GM10248 (cell line): ENCODE measurements around the gene NHLRC4.

ENCODE experiments used
- CTCF ChIA-PET: fragments of 300-600 bp; sonication (Branson Sonifier 250); formaldehyde crosslinking; extraction: SDS; loops from one replicate; lab custom pipeline; 2021; ENCODE audit warnings: antibody characterized with exemption; lab: Yijun Ruan, JAX
- POLR2A ChIA-PET: fragments of 350-650 bp; sonication (Branson Sonifier 250); formaldehyde crosslinking; extraction: SDS; loops from one replicate; lab custom pipeline; 2020; ENCODE audit warnings: antibody characterized with exemption; lab: Yijun Ruan, JAX
- DNase-seq: peaks from one replicate; pipeline ENCODE4 v3.0.0; 2012; ENCODE audit errors: extremely low spot score
- TF ChIP-seq, protein P1 (sequence below): IDR thresholded peaks from 2 replicates; pipeline ENCODE4 v1.5.1; 2012; ENCODE audit warnings: mild to moderate bottlenecking, low read depth; ENCODE audit errors: extremely low read depth, missing control alignments, control extremely low read depth

Gene NHLRC4

DNA sequence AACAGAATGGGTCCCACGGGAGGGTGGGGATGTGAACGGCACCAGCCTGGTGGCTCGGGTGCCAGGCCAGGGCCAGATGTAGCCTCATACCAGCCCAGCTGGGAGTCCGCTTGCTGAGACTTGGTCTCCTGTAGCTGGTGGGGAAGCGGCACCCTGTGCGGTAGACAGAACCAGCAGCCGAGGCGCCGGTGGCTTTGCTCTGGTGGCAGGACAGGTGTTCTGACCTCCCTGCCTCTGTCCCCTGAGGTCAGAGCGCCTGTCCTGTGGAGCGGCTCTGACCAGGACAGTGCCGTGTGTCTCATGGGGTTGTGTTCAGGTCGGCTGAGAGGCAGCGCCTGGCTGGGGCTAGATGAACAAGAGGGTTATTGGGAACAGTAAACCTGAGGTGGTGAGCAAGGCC, 43.2 kb downstream of the NHLRC4 start:
- TF ChIP-seq, protein P1, sequence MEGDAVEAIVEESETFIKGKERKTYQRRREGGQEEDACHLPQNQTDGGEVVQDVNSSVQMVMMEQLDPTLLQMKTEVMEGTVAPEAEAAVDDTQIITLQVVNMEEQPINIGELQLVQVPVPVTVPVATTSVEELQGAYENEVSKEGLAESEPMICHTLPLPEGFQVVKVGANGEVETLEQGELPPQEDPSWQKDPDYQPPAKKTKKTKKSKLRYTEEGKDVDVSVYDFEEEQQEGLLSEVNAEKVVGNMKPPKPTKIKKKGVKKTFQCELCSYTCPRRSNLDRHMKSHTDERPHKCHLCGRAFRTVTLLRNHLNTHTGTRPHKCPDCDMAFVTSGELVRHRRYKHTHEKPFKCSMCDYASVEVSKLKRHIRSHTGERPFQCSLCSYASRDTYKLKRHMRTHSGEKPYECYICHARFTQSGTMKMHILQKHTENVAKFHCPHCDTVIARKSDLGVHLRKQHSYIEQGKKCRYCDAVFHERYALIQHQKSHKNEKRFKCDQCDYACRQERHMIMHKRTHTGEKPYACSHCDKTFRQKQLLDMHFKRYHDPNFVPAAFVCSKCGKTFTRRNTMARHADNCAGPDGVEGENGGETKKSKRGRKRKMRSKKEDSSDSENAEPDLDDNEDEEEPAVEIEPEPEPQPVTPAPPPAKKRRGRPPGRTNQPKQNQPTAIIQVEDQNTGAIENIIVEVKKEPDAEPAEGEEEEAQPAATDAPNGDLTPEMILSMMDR = no peak
- ChIA-PET POLR2A (no interaction called here), CTCF (interaction anchor here (1.1 to 1.5 kb wide), 2 partner anchors 11 kb away, joined by 6 read pairs; no protein-coding TSS in a partner anchor)
- DNase-seq = no peak

DNA sequence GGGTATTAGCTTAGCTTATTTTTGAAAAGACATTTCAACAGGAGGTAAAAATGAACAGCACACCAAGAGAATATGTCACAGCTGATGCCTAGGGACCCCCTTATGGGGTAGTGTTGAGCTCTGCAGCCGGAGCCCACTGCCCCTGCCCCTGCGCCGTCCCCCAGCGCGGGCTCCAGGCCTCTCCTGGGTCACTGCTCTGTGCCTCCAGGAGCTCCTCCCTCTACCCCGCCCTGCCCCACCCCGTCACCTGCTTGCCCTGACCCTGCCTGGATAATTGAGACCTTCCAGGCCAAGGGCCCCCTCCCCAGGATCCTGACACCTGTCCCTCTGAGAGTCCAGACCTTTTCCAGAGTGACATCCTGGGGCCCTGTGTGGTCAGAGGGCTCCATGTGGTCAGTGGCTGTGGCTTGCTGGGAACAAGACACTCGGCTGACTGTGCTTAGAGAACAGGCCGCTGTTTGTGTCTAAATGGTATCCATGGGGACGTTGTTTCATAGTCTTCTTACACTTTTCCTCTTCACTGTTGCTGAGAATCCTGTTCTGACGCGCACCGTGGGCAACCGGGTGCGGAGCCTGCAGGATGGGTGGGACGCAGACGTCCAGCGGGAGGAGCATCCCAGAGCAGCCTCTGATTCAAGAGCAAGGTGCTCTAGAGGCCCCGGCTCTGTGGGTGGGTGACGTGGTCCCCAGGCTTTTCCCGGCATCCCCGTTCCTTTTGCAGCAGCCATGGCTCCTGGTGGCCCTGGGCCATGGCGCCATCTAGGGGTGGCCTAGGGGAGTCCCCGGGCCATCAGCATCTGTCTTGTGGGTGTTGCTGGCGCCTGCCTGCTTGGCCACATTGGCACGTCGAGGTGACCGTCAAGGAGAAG, 43.9 kb downstream of the NHLRC4 start:
- ChIA-PET CTCF (interaction anchor here (0.7 to 1.5 kb wide), 3 partner anchors 10 to 12 kb away, joined by 4 to 6 read pairs (median 6); no protein-coding TSS in a partner anchor), POLR2A (no interaction called here)
- DNase-seq = no peak
- TF ChIP-seq, protein P1 = peak; percentile 30

- TF ChIP-seq, protein P1 = no peak
- POLR2A ChIA-PET = no interaction called here
- CTCF ChIA-PET = no interaction called here
- no peak for DNase-seq
These were observed 48.3 kb downstream of the NHLRC4 start for GRCh38 chr16:615122-615521.

- POLR2A ChIA-PET = no interaction called here
- TF ChIP-seq, protein P1 = no peak
- CTCF ChIA-PET = no interaction called here
- DNase-seq = no peak
These were observed 50.2 kb downstream of the NHLRC4 start for GRCh38 chr16:616733-617586.

GRCh38 chr16:617855-618254, 51.0 kb downstream of the NHLRC4 start:
- ChIA-PET POLR2A (no interaction called here), CTCF (no interaction called here)
- TF ChIP-seq, protein P1 = no peak
- no peak for DNase-seq
